Lung (tissue), 12 donors: ENCODE measurements around the gene PCP2. TPM values are rescaled to one million over a fixed set of nuclear protein-coding genes. Genes with fewer than 3 reads are reported as not detected.

Experiments
- ATAC-seq: fragments of 200-7000 bp; cut with Tn5 transposase; one replicate; pipeline ENCODE4 v1.9.1; 2020; ENCODE audit warnings: moderate number of reproducible peaks; ENCODE audit not compliant: insufficient read depth, low FRiP score
- DNase-seq, 3 donors: peaks; one replicate each; pipeline ENCODE4 v3.0.0-alpha.2; 2013 to 2017
- H3K27ac ChIP-seq, 2 donors: one replicate each; pipeline ENCODE4 v1.5.1; 2013; ENCODE audit warnings: mild to moderate bottlenecking in 2 of 2, moderate library complexity in 2 of 2, control low read depth in 1 of 2, inconsistent platforms in 1 of 2, low read depth in 1 of 2, low read length in 1 of 2
- H3K27me3 ChIP-seq, 3 donors: one replicate each; pipeline ENCODE4 v1.5.1; 2013; ENCODE audit warnings: low read length in 2 of 3; ENCODE audit not compliant: control insufficient read depth in 3 of 3, insufficient read depth in 3 of 3
- H3K36me3 ChIP-seq, 4 donors: one replicate each; pipeline ENCODE4 v1.5.1; 2013; ENCODE audit warnings: low read length in 4 of 4, mild to moderate bottlenecking in 1 of 4, moderate library complexity in 1 of 4; ENCODE audit not compliant: control insufficient read depth in 4 of 4, insufficient read depth in 4 of 4
- H3K4me1 ChIP-seq, 5 donors: one replicate each; pipeline ENCODE4 v1.5.1; 2013; ENCODE audit warnings: low read length in 5 of 5, mild to moderate bottlenecking in 2 of 5, moderate library complexity in 1 of 5; ENCODE audit not compliant: control insufficient read depth in 5 of 5, insufficient read depth in 5 of 5
- H3K4me3 ChIP-seq: one replicate; pipeline ENCODE4 v1.5.1; 2013; ENCODE audit warnings: mild to moderate bottlenecking, control low read depth, moderate library complexity
- H3K9ac ChIP-seq, 2 donors: one replicate each; pipeline ENCODE4 v1.5.1; 2013; ENCODE audit warnings: low read length in 2 of 2, control low read depth in 1 of 2; ENCODE audit not compliant: insufficient read depth in 1 of 2
- H3K9me3 ChIP-seq, 4 donors: one replicate each; pipeline ENCODE4 v1.5.1; 2013; ENCODE audit warnings: low read length in 3 of 4, mild to moderate bottlenecking in 1 of 4, moderate library complexity in 1 of 4; ENCODE audit not compliant: control insufficient read depth in 4 of 4, insufficient read depth in 3 of 4
- WGBS, 2 donors: extraction: QIAGEN DNeasy Blood & Tissue Kit; methylation state at CpG; one replicate each; pipeline ENCODE4 v1.1.7; 2013; 5-methylcytosine and 5-hydroxymethylcytosine counted together
- polyA plus RNA-seq, 2 donors: library from polyadenylated mRNA; stranded (reverse); fragments of 200-250 nt; gene quantifications; one replicate each; pipeline ENCODE4 v1.2.1, GENCODE V29; 2013
- total RNA-seq, 2 donors: library from RNA; depleted of rRNA in 1 of 2; stranded (reverse); fragments of >200 nt in 1 of 2; gene quantifications; one replicate each; pipeline ENCODE4 v1.2.1, GENCODE V29; 2014 to 2021
- TF ChIP-seq, protein P1 (sequence below): IDR thresholded peaks from 2 replicates; pipeline ENCODE4 v1.5.1; 2012; ENCODE audit warnings: mild to moderate bottlenecking; ENCODE audit errors: control extremely low read depth, extremely low read depth
- donor health status: control.
- donor health status: control.
- donor health status: Bipolar disorder and iron deficiency.
- donor health status: healthy.
- donor health status: DM: yes; HTN: yes; CAD: no.

PCP2 gene
- total and polyA plus RNA-seq, 4 donors = 0.60 to 4.4 (median 1.9) TPM

DNA sequence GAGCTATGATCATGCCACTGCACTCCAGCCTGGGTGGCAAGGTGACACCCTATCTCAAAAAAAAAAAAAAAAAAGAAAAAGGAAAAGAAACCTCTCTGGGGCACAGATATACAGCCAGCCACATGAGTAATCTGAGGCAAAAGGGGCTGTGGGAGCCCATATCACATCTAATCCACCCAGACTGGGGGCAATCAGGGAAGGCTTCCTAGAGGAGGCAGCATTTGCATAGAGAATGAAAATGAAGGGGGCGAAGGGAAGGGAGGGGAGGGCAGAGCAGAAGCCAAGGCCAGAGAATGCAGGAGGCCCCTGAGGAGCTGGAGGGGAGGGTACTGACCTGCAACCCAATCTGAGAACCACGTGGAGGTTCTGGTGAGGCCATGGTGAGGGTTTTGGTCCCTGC is 16.6 kb upstream of the PCP2 start:
- Histone ChIP-seq H3K9me3 (no peaks in the 10 kb centered on the region), H3K27ac (no peak overlapping the region), H3K9ac (no peak overlapping the region), H3K27me3 (peaks cover 0 to 3% (median 0%) of the 10 kb centered on the region in 3 donors), H3K4me3 (no peak overlapping the region), H3K36me3 (peaks cover 0 to 14% (median 0%) of the 10 kb centered on the region in 4 donors), H3K4me1 (peaks cover 0 to 4% (median 1%) of the 10 kb centered on the region in 5 donors)
- TF ChIP-seq, protein P1, sequence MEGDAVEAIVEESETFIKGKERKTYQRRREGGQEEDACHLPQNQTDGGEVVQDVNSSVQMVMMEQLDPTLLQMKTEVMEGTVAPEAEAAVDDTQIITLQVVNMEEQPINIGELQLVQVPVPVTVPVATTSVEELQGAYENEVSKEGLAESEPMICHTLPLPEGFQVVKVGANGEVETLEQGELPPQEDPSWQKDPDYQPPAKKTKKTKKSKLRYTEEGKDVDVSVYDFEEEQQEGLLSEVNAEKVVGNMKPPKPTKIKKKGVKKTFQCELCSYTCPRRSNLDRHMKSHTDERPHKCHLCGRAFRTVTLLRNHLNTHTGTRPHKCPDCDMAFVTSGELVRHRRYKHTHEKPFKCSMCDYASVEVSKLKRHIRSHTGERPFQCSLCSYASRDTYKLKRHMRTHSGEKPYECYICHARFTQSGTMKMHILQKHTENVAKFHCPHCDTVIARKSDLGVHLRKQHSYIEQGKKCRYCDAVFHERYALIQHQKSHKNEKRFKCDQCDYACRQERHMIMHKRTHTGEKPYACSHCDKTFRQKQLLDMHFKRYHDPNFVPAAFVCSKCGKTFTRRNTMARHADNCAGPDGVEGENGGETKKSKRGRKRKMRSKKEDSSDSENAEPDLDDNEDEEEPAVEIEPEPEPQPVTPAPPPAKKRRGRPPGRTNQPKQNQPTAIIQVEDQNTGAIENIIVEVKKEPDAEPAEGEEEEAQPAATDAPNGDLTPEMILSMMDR = no peak
- 47 to 50% methylated on average over 2 of the region's 2 CpGs for WGBS, 2 donors
- ATAC-seq (no peak), DNase-seq (no peak)

DNA sequence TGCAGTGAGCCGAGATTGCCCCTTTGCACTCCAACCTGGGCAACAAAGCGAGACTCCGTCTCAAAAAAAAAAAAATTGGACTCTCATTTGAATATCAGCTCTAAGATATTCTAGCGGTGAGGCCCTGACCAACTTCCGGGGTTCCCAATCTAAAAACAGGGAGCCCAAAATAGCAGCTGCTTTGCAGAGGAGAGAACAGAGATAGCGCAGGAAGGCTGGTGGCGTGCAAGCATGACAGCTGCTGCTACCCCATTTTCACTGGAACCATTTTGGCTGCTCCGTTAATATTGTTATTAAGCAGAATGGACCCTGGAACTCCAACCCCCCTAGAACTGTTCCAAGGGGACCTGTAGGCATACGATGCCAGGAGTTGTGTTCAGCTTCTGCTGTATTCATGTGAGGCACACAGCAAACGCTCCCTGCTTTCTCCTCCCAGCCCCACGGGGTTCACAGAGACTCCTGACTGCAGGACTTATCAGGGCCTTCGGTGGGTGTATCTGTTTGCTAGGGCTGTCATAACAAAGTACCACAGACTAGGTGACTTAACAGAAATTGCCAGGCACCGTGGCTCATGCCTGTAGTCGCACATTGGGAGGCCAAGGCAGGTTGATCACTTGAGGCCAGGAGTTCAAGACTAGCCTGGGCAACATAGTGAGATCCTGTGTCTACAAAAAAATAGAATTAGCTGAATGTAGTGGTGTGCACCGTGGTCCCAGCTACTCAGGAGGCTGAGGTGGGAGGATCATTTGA is 14.9 kb upstream of the PCP2 start:
- TF ChIP-seq, protein P1 = no peak
- ATAC-seq (no peak), DNase-seq (no peak)
- Histone ChIP-seq H3K9ac (no peak overlapping the region), H3K27me3 (peaks cover 0 to 3% (median 0%) of the 10 kb centered on the region in 3 donors), H3K4me3 (no peak overlapping the region), H3K36me3 (peaks cover 0 to 14% (median 0%) of the 10 kb centered on the region in 4 donors), H3K4me1 (peaks cover 0 to 5% (median 3%) of the 10 kb centered on the region in 5 donors), H3K27ac (no peak overlapping the region), H3K9me3 (no peaks in the 10 kb centered on the region)
- 85 to 92% methylated on average over 15 of the region's 15 CpGs for WGBS, 2 donors

DNA sequence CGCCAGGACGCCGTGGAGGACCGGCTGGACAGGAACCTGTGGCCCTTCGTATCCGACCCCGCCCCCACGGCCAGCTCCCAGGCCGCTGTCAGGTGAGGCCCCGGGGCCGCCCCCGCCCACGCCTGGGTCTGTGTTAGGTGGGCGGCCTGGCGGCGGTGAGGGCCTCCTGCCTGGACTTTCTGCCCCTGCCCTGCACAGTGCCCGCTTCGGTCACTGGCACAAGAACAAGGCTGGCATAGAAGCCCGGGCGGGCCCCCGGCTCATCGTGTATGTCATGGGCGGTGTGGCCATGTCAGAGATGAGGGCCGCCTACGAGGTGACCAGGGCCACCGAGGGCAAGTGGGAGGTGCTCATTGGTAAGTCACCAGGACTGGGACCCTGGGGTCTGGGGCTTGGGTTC is 13.6 kb upstream of the PCP2 start:
- no peaks in the 10 kb centered on the region for H3K9me3 ChIP-seq
- H3K27ac ChIP-seq = no peak overlapping the region
- ATAC-seq (no peak), DNase-seq (no peak)
- H3K4me1 ChIP-seq = peaks cover 0 to 4% (median under 1%) of the 10 kb centered on the region in 5 donors
- H3K27me3 ChIP-seq = peaks cover 0 to 3% (median 0%) of the 10 kb centered on the region in 3 donors
- TF ChIP-seq, protein P1 = no peak
- H3K4me3 ChIP-seq = no peak overlapping the region
- no peak overlapping the region for H3K9ac ChIP-seq
- WGBS, 2 donors = 93 to 97% methylated on average over 26 of the region's 26 CpGs
- peaks cover 0 to 23% (median 0%) of the 10 kb centered on the region in 4 donors for H3K36me3 ChIP-seq

DNA sequence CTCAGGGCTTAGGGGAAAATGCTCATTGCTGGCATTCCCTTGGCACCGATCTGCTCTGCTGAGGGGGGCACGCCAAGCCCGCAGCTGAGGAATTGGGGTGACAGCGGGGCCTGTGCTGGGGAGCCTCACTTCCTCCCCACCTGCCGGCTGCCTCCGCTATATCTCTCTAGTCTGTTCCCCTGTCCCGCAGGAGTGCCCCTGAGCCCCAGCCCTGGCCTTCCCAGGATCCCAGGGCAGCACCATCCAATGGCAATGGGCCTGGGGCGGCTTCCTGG is 12.8 kb upstream of the PCP2 start:
- peaks cover 0 to 4% (median 0%) of the 10 kb centered on the region in 5 donors for H3K4me1 ChIP-seq
- H3K27me3 ChIP-seq = peaks cover 0 to 3% (median 0%) of the 10 kb centered on the region in 3 donors
- DNase-seq = no peak
- TF ChIP-seq, protein P1 = no peak
- H3K4me3 ChIP-seq = no peak overlapping the region
- peaks cover 0 to 23% (median 0%) of the 10 kb centered on the region in 4 donors for H3K36me3 ChIP-seq
- WGBS, 2 donors = 65 to 86% methylated on average over 7 to 8 of the region's 8 CpGs
- no peak for ATAC-seq
- no peaks in the 10 kb centered on the region for H3K9me3 ChIP-seq
- no peak overlapping the region for H3K9ac ChIP-seq
- no peak overlapping the region for H3K27ac ChIP-seq
